Occipital lobe (tissue), 2 donors: Measurements from ENCODE around the gene GADL1. TPM values are rescaled to one million over a fixed set of nuclear protein-coding genes. Genes with fewer than 3 reads are reported as not detected.

Experiments
- DNase-seq: peaks from one replicate; lab custom pipeline; 2025; lab: John Stamatoyannopoulos, UW
- total RNA-seq: library from RNA; depleted of rRNA; stranded (reverse); fragments of >200 nt; gene quantifications from one replicate; pipeline ENCODE4 v1.2.3, GENCODE V29; 2014

Gene GADL1
- total RNA-seq, 1 donor from 2014 or later = 0.47 TPM

- DNase-seq = no peak
These were observed 217.1 kb downstream of the GADL1 start for GRCh38 chr3:30677347-30677685.

GRCh38 chr3:30676424-30677346, 217.8 kb downstream of the GADL1 start:
- DNase-seq = no peak
